ENCODE measurements around the gene TBXAS1.
A peak's percentile ranks its signal among the peaks of the same experiment; 100 is the strongest.
"Not testable (repeated sequence)": the region's sequence is repeated elsewhere in the genome, so short reads cannot be mapped to it uniquely, and the experiment has no call there.

TBXAS1 gene

GRCh38 chr7:139893461-139893860 lies 64.4 kb downstream of the TBXAS1 start:
- no peak for DNase-seq

- no peak for DNase-seq
These were observed 64.9 kb downstream of the TBXAS1 start for GRCh38 chr7:139893999-139894398.

- no peak for DNase-seq
These were observed 66.2 kb downstream of the TBXAS1 start for GRCh38 chr7:139895141-139895829.

- no peak for DNase-seq
These were observed 67.2 kb downstream of the TBXAS1 start for GRCh38 chr7:139896288-139896687.

GRCh38 chr7:139896831-139897230 lies 67.8 kb downstream of the TBXAS1 start:
- no peak for DNase-seq

- DNase-seq = peak in 1 of 4 experiments; percentile 20
These were observed 68.5 kb downstream of the TBXAS1 start for GRCh38 chr7:139897422-139898090.

GRCh38 chr7:139898483-139898882 lies 69.4 kb downstream of the TBXAS1 start:
- DNase-seq = peak in 1 of 4 experiments; percentile 21

- no peak for DNase-seq
These were observed 70.4 kb downstream of the TBXAS1 start for GRCh38 chr7:139899328-139899955.

- DNase-seq = no peak
These were observed 71.3 kb downstream of the TBXAS1 start for GRCh38 chr7:139900326-139900725.

- peak; percentile 28 to 66 (median 48) for DNase-seq
These were observed 72.2 kb downstream of the TBXAS1 start for GRCh38 chr7:139901056-139901795.

- peak in 3 of 4 experiments; percentile 43 to 66 (median 53) for DNase-seq
These were observed 72.8 kb downstream of the TBXAS1 start for GRCh38 chr7:139901901-139902300.

- no peak for DNase-seq
These were observed 73.5 kb downstream of the TBXAS1 start for GRCh38 chr7:139902436-139903102.

GRCh38 chr7:139903103-139903477 lies 74.0 kb downstream of the TBXAS1 start:
- DNase-seq = not testable (repeated sequence)

GRCh38 chr7:139906879-139907278 lies 77.8 kb downstream of the TBXAS1 start:
- no peak for DNase-seq

GRCh38 chr7:139908792-139909191 lies 79.7 kb downstream of the TBXAS1 start:
- DNase-seq = no peak

- DNase-seq = no peak
These were observed 80.5 kb downstream of the TBXAS1 start for GRCh38 chr7:139909379-139910050.

GRCh38 chr7:139913021-139913844 lies 84.2 kb downstream of the TBXAS1 start:
- no peak for DNase-seq

- no peak for DNase-seq
These were observed 84.7 kb downstream of the TBXAS1 start for GRCh38 chr7:139913845-139914135.

GRCh38 chr7:139914306-139915267 lies 85.5 kb downstream of the TBXAS1 start:
- no peak for DNase-seq

- no peak for DNase-seq
These were observed 86.3 kb downstream of the TBXAS1 start for GRCh38 chr7:139915268-139915863.
